Activated CD8-positive, alpha-beta memory T cell treated with anti-CD3 and anti-CD28 coated beads, Interleukin-2, amount 50 U/mL, for 24 hours (primary cell): Measurements from ENCODE around the gene ENO4.

Source experiments
- DNase-seq: peaks from one replicate; pipeline ENCODE4 v3.0.0-alpha.2; 2020; ENCODE audit errors: extremely low read depth

ENO4 gene

DNA sequence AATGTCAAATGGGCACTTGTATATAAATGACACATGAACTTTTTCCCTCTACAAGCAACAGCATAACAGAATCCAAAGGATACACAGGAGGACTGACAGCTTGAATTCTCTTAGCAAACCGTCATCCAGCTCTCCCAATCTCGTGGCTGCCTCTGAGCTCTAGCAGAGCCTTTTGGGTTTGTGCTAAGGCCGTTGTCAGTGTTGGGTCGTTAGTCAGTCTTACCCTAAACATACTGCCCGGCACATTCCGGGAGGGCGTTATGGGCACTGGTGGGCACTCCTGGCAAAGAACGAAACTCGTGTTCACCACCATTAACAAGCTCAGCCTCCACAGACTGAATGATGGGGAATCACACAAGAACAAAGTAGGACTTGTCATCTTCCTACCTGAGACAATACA is 19.6 kb upstream of the ENO4 start:
- DNase-seq = no peak

- no peak for DNase-seq
Measured at GRCh38 chr10:116831086-116831485, 18.2 kb upstream of the ENO4 start.

DNA sequence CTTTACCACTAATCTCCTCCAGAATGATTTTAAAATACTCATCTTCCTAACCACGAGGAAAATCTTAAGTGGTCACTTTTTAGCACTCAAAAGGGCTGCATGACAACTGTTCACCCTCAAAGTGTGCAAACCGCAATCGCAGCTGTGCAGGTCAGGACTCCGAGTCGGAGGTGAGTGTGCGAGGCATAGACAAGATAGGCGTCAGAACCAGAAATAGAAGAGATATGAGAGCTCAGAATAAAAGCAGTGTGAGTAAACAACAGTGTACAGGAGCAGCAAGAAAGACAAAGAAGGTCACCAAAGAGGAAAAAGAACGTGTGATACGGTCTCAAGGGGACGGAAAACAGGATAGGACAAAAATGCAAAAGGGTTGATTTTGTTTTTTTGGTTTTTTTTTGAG is 17.5 kb upstream of the ENO4 start:
- DNase-seq = no peak

DNA sequence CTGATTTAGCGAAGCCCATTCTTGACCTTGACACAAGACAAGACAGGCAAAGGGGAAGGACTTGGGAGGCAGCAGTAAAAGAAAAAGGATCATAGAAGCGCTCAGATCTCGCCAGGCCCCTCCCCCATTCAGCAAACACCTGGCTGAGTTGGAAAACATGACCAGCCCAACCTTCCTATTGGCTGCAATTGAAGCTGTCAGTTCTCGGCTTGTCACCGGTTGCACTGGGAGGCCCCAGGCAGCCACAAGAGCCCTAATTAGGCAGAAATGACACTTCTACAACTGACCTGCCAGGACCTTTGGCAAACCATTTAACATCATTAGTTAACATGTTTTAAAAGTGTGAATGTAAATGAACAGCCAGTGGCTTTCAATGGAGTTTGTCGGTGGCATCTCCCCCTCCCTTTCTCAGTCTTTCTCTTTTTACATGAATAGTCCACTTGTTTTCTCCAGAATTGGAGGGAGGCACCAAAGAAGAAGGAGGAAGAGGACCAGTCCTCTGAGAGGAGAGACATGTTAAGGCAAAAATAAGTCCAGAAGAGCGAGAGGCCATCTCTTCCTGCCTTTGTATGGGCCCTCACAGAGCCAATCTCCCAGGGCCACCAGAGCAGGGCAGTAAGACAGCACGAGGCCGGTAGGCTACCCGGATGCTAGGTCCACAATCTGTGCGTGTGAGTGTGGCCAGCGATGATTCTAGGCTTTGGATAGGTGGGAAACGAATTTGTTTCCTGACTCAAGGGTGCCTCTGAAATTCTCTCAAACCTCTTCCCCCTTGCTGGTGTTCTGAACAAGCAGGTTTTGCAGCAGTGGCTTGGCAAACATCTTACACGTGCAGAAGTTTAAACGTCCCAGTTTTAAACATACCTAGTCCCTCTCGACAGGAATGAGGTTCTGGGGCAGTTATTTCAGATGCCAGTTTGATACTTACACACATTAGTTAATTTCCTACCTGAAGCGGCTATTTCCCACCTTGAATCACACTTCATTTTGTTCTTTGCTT is 15.0 kb upstream of the ENO4 start:
- DNase-seq = no peak

DNA sequence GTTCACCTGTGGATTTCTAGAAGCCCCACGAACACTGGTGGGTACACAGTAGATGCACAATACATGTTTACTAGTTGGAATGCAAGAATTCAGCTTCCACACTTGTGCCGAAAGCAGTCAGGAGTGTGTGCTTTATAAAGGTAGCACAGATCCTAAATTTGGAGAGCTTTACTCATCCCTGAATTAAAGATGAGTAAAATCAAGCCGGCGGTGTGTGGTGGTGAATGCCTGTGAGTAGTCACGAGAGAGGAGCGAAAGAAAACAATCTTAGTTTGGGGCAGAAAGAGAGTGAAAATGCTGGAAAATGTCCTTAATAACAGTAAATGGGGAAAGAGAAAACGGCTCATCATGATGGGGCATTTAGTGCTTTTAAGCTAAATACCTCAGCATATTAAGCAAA is 13.6 kb upstream of the ENO4 start:
- DNase-seq = no peak

DNA sequence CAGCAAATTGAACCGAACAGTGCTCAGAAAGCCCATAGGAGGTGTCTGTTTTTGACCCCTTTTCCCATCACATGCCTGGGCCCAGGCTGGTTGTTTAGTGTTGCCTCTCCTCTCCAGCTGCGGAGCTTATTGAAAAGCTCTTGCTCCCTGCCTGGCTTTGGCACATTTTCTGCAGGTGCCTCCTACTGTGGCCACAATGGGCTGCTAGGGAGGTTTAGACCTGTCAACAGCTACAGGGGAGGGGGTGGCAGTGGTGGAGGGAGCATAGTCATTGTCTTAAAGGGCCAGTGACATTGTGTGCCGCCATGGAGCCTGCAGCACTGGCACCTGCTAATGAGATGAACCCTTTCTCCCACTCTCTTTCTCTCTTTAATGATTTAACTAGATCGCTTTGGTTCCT is 13.2 kb upstream of the ENO4 start:
- DNase-seq = no peak

DNA sequence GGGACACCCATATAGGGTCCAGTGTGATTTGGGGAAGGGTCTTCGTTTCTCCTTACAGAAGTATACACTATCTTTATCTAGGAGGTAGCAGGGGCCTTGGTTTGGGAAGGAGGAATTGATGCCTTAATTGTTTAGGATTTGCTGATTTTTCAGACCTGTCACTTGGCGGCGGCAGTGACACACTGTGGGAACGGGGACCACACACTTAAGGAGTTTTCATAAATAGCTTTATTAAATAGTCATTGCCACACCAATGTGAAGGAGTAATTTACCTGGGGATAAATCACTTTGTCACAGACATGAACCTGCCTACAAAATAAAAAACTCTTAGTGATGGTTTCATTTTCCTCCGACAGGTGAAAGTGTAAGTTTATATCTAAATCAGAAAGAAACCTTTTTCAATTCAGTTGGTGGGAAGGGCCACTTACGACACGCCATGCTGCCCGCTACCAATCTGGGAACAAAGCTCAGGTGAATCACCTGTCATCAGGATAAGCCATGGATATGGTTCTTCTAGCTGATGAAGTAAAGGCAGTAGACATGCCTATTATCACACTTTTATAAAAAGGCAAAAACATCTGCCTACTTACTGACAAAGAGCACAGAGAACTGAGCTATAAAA is 12.3 kb upstream of the ENO4 start:
- DNase-seq = no peak

DNA sequence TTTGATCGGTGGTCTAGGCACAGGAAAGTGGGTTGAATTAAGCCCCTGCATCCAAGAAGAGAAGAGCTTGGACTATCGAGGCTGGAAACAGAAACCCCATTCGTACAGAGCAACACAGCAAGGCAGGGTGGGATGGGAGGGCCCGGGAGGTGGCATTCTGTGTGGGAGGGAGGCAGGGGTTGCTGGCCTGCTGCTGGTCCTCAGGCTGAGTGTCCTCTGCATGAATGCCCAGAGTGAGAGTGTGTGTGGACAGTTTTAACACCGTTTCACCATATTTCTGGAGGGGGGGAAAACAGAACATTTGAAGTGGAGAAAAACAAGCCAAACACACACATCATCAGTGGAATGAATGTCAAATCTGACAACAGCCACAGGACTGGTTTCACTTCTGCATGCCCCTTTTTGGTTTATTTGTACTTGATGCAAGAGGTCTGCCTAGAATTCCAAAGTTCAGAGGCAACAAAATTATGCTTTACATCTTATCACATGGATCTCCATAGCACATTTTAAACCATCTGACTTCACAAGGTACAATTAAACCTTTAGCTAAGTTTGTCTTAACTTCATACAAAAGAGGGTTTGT is 11.1 kb upstream of the ENO4 start:
- DNase-seq = no peak

- DNase-seq = no peak
Measured at GRCh38 chr10:116840389-116841075, 8.8 kb upstream of the ENO4 start.

DNA sequence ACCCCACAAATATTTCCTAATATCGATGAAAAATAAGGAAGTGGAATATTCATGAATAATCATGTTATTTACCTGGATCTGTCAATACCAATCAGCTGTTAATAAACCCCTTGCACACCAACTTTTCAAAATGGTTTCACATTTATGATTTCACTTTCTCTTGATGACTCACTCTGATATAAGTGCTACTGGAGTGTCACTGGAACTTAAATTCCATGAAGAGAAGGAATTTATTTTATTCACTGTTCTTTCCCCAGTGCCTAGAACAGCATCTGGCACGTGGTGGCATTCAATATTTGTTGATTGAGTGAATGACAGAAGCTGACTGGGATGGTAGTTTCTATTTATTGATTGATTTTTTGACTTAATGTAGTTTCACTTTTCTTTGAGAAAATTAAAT is 3.5 kb upstream of the ENO4 start:
- no peak for DNase-seq

DNA sequence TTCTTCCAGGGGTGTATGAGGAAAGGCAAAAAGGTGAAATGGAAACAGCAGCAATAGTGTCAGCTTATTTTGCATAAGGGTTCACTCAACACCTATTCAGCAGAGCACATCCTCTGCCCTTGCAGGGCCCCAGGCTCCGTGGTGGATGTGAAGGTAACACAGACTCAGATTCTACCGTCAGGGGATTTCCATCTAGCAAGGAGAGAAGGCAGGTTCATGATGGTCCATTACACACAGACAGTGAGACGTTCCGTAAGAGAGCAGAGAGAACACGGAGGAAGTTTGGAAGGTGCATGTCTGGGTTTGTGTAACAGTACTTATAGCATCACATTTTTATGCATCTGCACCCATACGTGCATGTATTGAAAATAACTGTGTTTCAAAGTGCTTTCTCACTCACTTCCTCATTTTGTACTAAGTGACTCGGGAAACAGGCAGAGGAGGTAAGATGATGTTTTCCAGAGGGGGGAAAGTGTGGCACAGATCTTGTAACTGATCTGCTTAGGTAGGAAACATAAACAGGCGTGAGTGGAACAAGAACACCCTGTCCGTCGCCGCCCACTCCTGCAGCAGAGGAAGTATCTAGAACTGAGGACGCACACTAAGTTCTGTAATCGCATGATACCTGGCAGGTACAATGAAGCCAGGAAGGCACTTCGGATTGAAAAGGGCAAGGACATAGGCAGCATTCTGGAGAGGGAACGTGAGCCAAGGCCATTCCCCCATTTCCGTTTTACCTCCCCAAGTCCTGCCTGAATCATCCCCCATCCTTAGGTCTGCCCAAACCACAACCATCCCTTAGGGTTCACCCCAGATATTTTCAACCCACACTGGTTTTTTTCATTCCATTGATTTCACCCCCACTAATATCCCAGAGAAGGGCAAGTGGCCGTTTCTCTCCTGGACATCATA is 1.0 kb upstream of the ENO4 start:
- DNase-seq = no peak

- no peak for DNase-seq
Measured at GRCh38 chr10:116848944-116849247, 403 bp upstream of the ENO4 start.

- DNase-seq = no peak
Measured at GRCh38 chr10:116850058-116850611, 836 bp downstream of the ENO4 start.

DNA sequence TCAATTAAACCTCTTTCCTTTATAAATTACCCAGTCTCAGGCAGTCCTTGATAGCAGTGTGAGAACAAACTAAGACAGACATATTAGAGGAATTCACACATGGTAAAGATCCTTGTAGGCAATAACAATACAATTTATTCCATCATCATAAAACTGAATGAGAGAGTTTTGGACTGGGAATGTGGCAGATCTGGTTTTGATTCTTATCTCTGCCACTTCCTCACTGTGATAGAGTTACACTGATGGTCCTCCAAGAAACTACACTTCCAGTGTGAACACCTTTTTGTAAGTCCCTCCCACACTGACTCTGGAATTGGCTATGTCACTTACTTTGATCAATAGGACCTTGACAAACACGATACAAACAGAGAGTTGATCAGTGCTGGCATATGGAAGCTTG is 2.9 kb downstream of the ENO4 start:
- DNase-seq = no peak

- no peak for DNase-seq
Measured at GRCh38 chr10:116853287-116853686, 4.0 kb downstream of the ENO4 start.

- no peak for DNase-seq
Measured at GRCh38 chr10:116853701-116854100, 4.4 kb downstream of the ENO4 start.

DNA sequence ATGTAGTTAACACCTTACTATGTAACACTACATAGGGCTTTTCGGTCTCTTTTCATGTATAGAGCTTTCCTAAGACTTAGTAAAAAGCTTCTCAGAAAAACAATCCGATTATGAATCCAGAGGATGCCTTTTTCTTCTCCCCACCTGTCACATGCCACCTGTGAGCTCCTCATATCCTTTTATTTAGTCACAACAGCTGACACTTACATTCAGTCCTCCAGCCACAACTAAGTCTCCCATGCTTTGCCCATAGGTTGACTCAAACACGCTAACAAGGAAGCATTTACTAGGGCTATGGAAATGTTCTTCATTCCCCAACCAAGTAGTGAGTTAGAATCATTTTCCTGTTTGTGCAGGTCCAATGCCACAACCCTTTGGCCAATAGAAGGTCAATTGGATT is 7.9 kb downstream of the ENO4 start:
- DNase-seq = no peak

DNA sequence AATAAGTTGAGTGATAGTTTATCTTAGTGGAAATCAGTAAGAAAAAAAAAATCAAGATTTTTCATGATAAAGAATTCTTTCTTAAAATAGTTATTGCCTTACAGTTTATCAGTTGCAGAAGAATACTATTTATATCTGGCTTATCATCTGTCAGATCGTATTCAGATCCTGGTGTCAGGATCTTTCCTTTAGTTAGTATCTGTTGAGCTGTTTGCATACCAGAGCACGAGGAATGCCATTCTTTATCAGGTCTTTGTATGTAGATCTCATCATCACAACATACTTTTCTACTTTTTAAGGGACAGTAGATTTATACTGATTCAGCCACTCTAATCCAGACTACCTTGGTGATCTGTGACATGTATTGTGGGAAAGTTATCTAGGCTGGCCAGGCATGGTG is 12.5 kb downstream of the ENO4 start:
- no peak for DNase-seq

GRCh38 chr10:116864436-116864835 is 15.1 kb downstream of the ENO4 start:
- no peak for DNase-seq

GRCh38 chr10:116866066-116866465 is 16.8 kb downstream of the ENO4 start:
- no peak for DNase-seq

DNA sequence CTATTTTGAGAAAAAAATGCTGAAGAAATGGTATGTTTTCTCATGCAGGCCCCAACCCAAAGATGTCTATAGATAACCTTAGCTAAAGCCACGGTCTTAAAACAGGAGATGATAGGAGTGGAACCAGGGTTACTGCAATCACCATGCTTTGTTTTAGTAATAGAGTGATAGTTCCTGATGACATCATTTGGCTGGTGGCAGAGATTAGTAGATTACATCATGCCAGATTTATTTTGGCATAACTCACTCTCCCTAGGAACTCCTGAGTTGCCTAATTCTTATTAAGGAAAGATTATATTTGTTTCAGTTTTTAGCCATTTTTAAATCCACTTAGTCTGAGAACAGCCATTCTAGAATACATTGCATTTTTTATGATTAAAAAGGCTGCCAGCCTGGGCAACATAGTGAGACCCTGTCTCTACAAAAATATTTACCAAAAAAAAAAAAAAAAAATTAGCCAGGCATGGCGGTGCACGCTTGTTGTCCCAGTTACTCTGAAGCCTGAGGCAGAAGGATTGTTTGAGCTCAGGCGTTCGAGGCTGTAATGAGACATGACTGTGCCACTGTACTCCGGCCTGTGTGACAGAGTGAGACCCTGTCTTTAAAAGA is 17.8 kb downstream of the ENO4 start:
- DNase-seq = no peak
